ENCODE data around the gene IFNA2. TPM values are rescaled to one million over a fixed set of nuclear protein-coding genes. Genes with fewer than 3 reads are reported as not detected.

Gene IFNA2
- total and polyA plus RNA-seq, 7 donors, result not detected

GRCh38 chr9:21428235-21428634 is 43.0 kb upstream of the IFNA2 start:
- intact Hi-C loops (cut with DNase I), result no loop called here
- Histone ChIP-seq H3K36me3 (ENCODE audit: insufficient read depth in 1 of 2, low read depth in 1 of 2) (no peaks in the 10 kb centered on the region), H3K27ac (no peak overlapping the region), H3K9me3 (no peaks in the 10 kb centered on the region), H3K4me1 (no peaks in the 10 kb centered on the region), H3K4me3 (no peak overlapping the region), H3K27me3 (ENCODE audit: insufficient read depth in 3 of 3, low read length in 2 of 3) (peaks cover 0 to 5% (median 5%) of the 10 kb centered on the region in 3 donors)
- DNase-seq (no peak), ATAC-seq (no peak)
- no peak for TF ChIP-seq CTCF (IDR thresholded peaks at IDR 0.05)
- WGBS, 3 donors, result 57 to 74% (median 69%) methylated on average over 1 of the region's 1 CpG

GRCh38 chr9:21415493-21416267 is 30.5 kb upstream of the IFNA2 start:
- Histone ChIP-seq H3K36me3 (ENCODE audit: insufficient read depth in 1 of 2, low read depth in 1 of 2) (no peaks in the 10 kb centered on the region), H3K27ac (no peak overlapping the region), H3K27me3 (ENCODE audit: insufficient read depth in 3 of 3, low read length in 2 of 3) (no peaks in the 10 kb centered on the region), H3K9me3 (no peaks in the 10 kb centered on the region), H3K4me1 (no peaks in the 10 kb centered on the region), H3K4me3 (no peak overlapping the region)
- no peak for TF ChIP-seq CTCF (IDR thresholded peaks at IDR 0.05)
- intact Hi-C loops (cut with DNase I), result no loop called here
- WGBS, 3 donors, result 57 to 70% (median 65%) methylated on average over 5 of the region's 5 CpGs
- no peak for ATAC-seq
- DNase-seq, result no peak

- ATAC-seq (no peak), DNase-seq (no peak)
- no peak for TF ChIP-seq CTCF (IDR thresholded peaks at IDR 0.05)
- Histone ChIP-seq H3K27me3 (ENCODE audit: insufficient read depth in 3 of 3, low read length in 2 of 3) (peaks cover 0 to 4% (median 0%) of the 10 kb centered on the region in 3 donors), H3K27ac (no peak overlapping the region), H3K4me3 (no peak overlapping the region), H3K9me3 (no peaks in the 10 kb centered on the region), H3K4me1 (no peaks in the 10 kb centered on the region), H3K36me3 (ENCODE audit: insufficient read depth in 1 of 2, low read depth in 1 of 2) (no peaks in the 10 kb centered on the region)
- intact Hi-C loops (cut with DNase I), result no loop called here
- 93 to 97% (median 94%) methylated on average over 2 of the region's 2 CpGs for WGBS, 3 donors
Measured at GRCh38 chr9:21414220-21414940, 29.2 kb upstream of the IFNA2 start.

- peaks cover 0 to 4% (median 0%) of the 10 kb centered on the region in 3 donors for H3K27me3 ChIP-seq (ENCODE audit: insufficient read depth in 3 of 3, low read length in 2 of 3)
- TF ChIP-seq CTCF (IDR thresholded peaks at IDR 0.05), result no peak
- no peaks in the 10 kb centered on the region for H3K36me3 ChIP-seq (ENCODE audit: insufficient read depth in 1 of 2, low read depth in 1 of 2)
- no peaks in the 10 kb centered on the region for H3K9me3 ChIP-seq
- ATAC-seq (no peak), DNase-seq (no peak)
- intact Hi-C loops (cut with DNase I), result loop anchor here in 1 of 2 donors (2.0 kb wide), 1 partner anchor 19 kb away; no protein-coding TSS in a partner anchor
- no peaks in the 10 kb centered on the region for H3K4me1 ChIP-seq
- H3K4me3 ChIP-seq, result no peak overlapping the region
- no peak overlapping the region for H3K27ac ChIP-seq
- 59 to 73% (median 63%) methylated on average over 5 of the region's 5 CpGs for WGBS, 3 donors
Measured at GRCh38 chr9:21413624-21414023, 28.4 kb upstream of the IFNA2 start.
